ENCODE measurements around the gene AIF1L.
"Not testable (repeated sequence)": the region's sequence is repeated elsewhere in the genome, so short reads cannot be mapped to it uniquely, and the experiment has no call there.

The AIF1L gene

GRCh38 chr9:131125038-131125287 is 28.6 kb downstream of the AIF1L start:
- no peak for DNase-seq

- peak; percentile 99 for DNase-seq
Observed at GRCh38 chr9:131125288-131126058, 29.1 kb downstream of the AIF1L start, which contains the start of gene NUP214. NUP214 (plus strand) TSS chr9:131125586; CDS start chr9:131125705, 119 bp downstream.

- no peak for DNase-seq
Observed at GRCh38 chr9:131126059-131126426, 29.7 kb downstream of the AIF1L start.

- no peak for DNase-seq
Observed at GRCh38 chr9:131129183-131129582, 32.9 kb downstream of the AIF1L start.

GRCh38 chr9:131138676-131139075 is 42.3 kb downstream of the AIF1L start:
- DNase-seq, result no peak

- DNase-seq, result no peak
Observed at GRCh38 chr9:131140112-131140511, 43.8 kb downstream of the AIF1L start.

- no peak for DNase-seq
Observed at GRCh38 chr9:131140550-131140949, 44.2 kb downstream of the AIF1L start.

- no peak for DNase-seq
Observed at GRCh38 chr9:131142160-131142559, 45.8 kb downstream of the AIF1L start.

GRCh38 chr9:131144201-131144600 is 47.9 kb downstream of the AIF1L start:
- no peak for DNase-seq

- DNase-seq, result no peak
Observed at GRCh38 chr9:131145245-131145644, 48.9 kb downstream of the AIF1L start.

GRCh38 chr9:131146186-131146585 is 49.9 kb downstream of the AIF1L start:
- no peak for DNase-seq

GRCh38 chr9:131148276-131148675 is 51.9 kb downstream of the AIF1L start:
- no peak for DNase-seq

GRCh38 chr9:131148966-131149687 is 52.8 kb downstream of the AIF1L start:
- no peak for DNase-seq

- no peak for DNase-seq
Observed at GRCh38 chr9:131149688-131150053, 53.3 kb downstream of the AIF1L start.

- DNase-seq, result no peak
Observed at GRCh38 chr9:131153595-131153994, 57.3 kb downstream of the AIF1L start.

- not testable (repeated sequence) for DNase-seq
Observed at GRCh38 chr9:131158673-131159072, 62.3 kb downstream of the AIF1L start.

- DNase-seq, result no peak
Observed at GRCh38 chr9:131160416-131161112, 64.2 kb downstream of the AIF1L start.

GRCh38 chr9:131161585-131161984 is 65.3 kb downstream of the AIF1L start:
- no peak for DNase-seq

- no peak for DNase-seq
Observed at GRCh38 chr9:131162886-131163285, 66.6 kb downstream of the AIF1L start.

- no peak for DNase-seq
Observed at GRCh38 chr9:131165523-131165922, 69.2 kb downstream of the AIF1L start.

GRCh38 chr9:131167146-131167692 is 70.9 kb downstream of the AIF1L start:
- DNase-seq, result no peak

- no peak for DNase-seq
Observed at GRCh38 chr9:131167936-131168335, 71.6 kb downstream of the AIF1L start.

GRCh38 chr9:131169563-131170240 is 73.4 kb downstream of the AIF1L start:
- DNase-seq, result no peak
